ENCODE measurements around the gene QSOX1.
"Not testable (repeated sequence)": the region's sequence is repeated elsewhere in the genome, so short reads cannot be mapped to it uniquely, and the experiment has no call there.

The QSOX1 gene

GRCh38 chr1:180154325-180155181, at the start of gene QSOX1:
TSS of gene QSOX1 (plus strand) at chr1:180154869. CDS start at chr1:180154908, 39 bp downstream.
- peak; percentile 68 for DNase-seq (ENCODE audit: low read depth)

GRCh38 chr1:180112091-180112490, 42.6 kb upstream of the QSOX1 start:
- DNase-seq (ENCODE audit: low read depth), result no peak

- no peak for DNase-seq (ENCODE audit: low read depth)
These were observed 41.6 kb upstream of the QSOX1 start for GRCh38 chr1:180112984-180113647.

- DNase-seq (ENCODE audit: low read depth), result no peak
These were observed 40.2 kb upstream of the QSOX1 start for GRCh38 chr1:180114396-180114945.

- DNase-seq (ENCODE audit: low read depth), result no peak
These were observed 37.5 kb upstream of the QSOX1 start for GRCh38 chr1:180116964-180117763.

GRCh38 chr1:180117764-180118116, 36.9 kb upstream of the QSOX1 start:
- DNase-seq (ENCODE audit: low read depth), result peak; percentile 43

GRCh38 chr1:180119837-180120236, 34.8 kb upstream of the QSOX1 start:
- DNase-seq (ENCODE audit: low read depth), result no peak

- DNase-seq (ENCODE audit: low read depth), result peak; percentile 55
These were observed 31.2 kb upstream of the QSOX1 start for GRCh38 chr1:180123463-180123936.

GRCh38 chr1:180130651-180131050, 24.0 kb upstream of the QSOX1 start:
- no peak for DNase-seq (ENCODE audit: low read depth)

GRCh38 chr1:180131510-180131909, 23.2 kb upstream of the QSOX1 start:
- DNase-seq (ENCODE audit: low read depth), result peak; percentile 51

GRCh38 chr1:180133193-180133592, 21.5 kb upstream of the QSOX1 start:
- no peak for DNase-seq (ENCODE audit: low read depth)

- DNase-seq (ENCODE audit: low read depth), result not testable (repeated sequence)
These were observed 21.0 kb upstream of the QSOX1 start for GRCh38 chr1:180133688-180134087.

- no peak for DNase-seq (ENCODE audit: low read depth)
These were observed 19.1 kb upstream of the QSOX1 start for GRCh38 chr1:180135535-180135934.

- DNase-seq (ENCODE audit: low read depth), result no peak
These were observed 18.2 kb upstream of the QSOX1 start for GRCh38 chr1:180136331-180136967.

- DNase-seq (ENCODE audit: low read depth), result no peak
These were observed 17.7 kb upstream of the QSOX1 start for GRCh38 chr1:180136968-180137356.

- no peak for DNase-seq (ENCODE audit: low read depth)
These were observed 16.9 kb upstream of the QSOX1 start for GRCh38 chr1:180137776-180138175.

GRCh38 chr1:180141381-180141934, 13.2 kb upstream of the QSOX1 start:
- no peak for DNase-seq (ENCODE audit: low read depth)

- DNase-seq (ENCODE audit: low read depth), result no peak
These were observed 11.3 kb upstream of the QSOX1 start for GRCh38 chr1:180143359-180143758.

GRCh38 chr1:180144659-180145357, 9.9 kb upstream of the QSOX1 start:
- no peak for DNase-seq (ENCODE audit: low read depth)

- no peak for DNase-seq (ENCODE audit: low read depth)
These were observed 9.2 kb upstream of the QSOX1 start for GRCh38 chr1:180145446-180145845.

GRCh38 chr1:180150982-180151381, 3.7 kb upstream of the QSOX1 start:
- no peak for DNase-seq (ENCODE audit: low read depth)

All from fibroblast of the conjunctiva (primary cell).